IPS-18a (cell line): ENCODE data around the gene CHST6.
A peak's percentile ranks its signal among the peaks of the same experiment; 100 is the strongest.
"Not testable (repeated sequence)": the region's sequence is repeated elsewhere in the genome, so short reads cannot be mapped to it uniquely, and the experiment has no call there.

Source experiments
- H3K27ac ChIP-seq: one replicate; pipeline ENCODE4 v1.5.1; 2013; ENCODE audit warnings: low read length
- H3K27me3 ChIP-seq: one replicate; pipeline ENCODE4 v1.6.1; 2013; ENCODE audit warnings: mild to moderate bottlenecking, low read length; ENCODE audit not compliant: control insufficient read depth, insufficient read depth
- H3K36me3 ChIP-seq: one replicate; pipeline ENCODE4 v1.6.1; 2013; ENCODE audit warnings: low read depth, low read length; ENCODE audit not compliant: control insufficient read depth
- H3K4me1 ChIP-seq: one replicate; pipeline ENCODE4 v1.6.1; 2013; ENCODE audit warnings: low read depth, low read length; ENCODE audit not compliant: control insufficient read depth
- H3K4me3 ChIP-seq: one replicate; pipeline ENCODE4 v1.5.1; 2013; ENCODE audit warnings: low read length
- H3K9ac ChIP-seq: one replicate; pipeline ENCODE4 v1.6.1; 2013; ENCODE audit warnings: mild to moderate bottlenecking, low read length, moderate library complexity
- H3K9me3 ChIP-seq: one replicate; pipeline ENCODE4 v1.6.1; 2013; ENCODE audit warnings: low read depth, low read length; ENCODE audit not compliant: control insufficient read depth

Gene CHST6

DNA sequence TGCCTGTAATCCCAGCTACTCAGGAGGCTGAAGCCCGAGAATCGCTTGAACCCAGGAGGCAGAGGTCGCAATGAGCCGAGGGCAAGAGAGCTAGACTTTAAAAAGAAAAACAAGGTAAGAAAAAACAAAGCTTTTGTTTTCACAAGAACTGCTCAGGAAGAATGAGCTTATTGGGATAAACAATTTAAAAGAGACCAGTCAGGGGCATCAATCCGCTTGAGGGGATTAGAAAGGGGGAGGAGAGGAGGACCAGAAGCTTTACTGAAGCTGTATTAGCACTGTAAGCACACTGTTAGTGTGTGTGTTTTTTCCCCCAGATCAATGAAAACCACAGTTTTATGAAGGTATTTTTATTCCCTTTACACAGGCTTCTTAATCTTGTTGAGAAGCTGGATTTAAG, 39.6 kb downstream of the CHST6 start:
- H3K27ac ChIP-seq: no peak overlapping the region
- H3K27me3 ChIP-seq: no peaks in the 10 kb centered on the region
- no peak overlapping the region for H3K4me3 ChIP-seq
- H3K9me3 ChIP-seq: no peaks in the 10 kb centered on the region
- peaks cover 26% of the 10 kb centered on the region for H3K4me1 ChIP-seq
- H3K36me3 ChIP-seq: peaks cover 3% of the 10 kb centered on the region
- no peak overlapping the region for H3K9ac ChIP-seq

DNA sequence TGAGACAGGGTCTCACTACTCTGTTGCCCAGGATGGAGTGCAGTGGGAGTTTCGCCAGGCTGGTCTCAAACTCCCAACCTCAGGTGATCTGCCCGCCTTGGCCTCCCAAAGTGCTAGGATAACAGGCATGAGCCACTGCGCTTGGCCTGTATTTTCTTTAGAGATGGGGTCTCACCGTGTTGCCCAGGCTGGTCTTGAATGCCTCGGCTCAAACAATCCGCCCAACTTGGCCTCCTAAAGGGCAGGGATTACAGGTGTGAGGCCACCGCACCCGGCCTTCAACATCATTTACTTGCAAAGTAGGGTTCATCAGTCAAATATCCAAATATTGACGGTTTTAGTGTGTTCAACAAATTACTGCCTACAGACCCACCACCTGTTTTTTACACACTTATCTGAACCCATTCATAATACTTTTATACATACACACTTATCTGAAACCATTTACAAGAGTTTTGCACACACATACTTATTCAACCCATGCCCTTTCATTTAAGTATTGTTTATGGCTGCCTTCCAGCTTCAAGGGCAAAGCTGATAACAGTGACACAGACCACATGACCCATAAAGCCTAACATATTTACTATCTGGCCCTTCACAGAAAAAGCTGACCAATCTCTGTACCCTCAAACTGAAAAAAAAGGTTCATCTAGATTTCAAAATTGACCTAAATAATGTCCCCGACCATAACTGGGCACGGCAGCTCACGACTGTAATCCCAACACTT, 42.6 kb downstream of the CHST6 start:
- Histone ChIP-seq H3K9me3 (no peaks in the 10 kb centered on the region), H3K27me3 (no peaks in the 10 kb centered on the region), H3K4me3 (no peak overlapping the region), H3K36me3 (peaks cover 17% of the 10 kb centered on the region), H3K9ac (no peak overlapping the region), H3K27ac (no peak overlapping the region), H3K4me1 (peaks cover 19% of the 10 kb centered on the region)

GRCh38 chr16:75446416-75446815, 48.8 kb downstream of the CHST6 start:
- Histone ChIP-seq H3K9ac (no peak overlapping the region), H3K27me3 (no peaks in the 10 kb centered on the region), H3K27ac (no peak overlapping the region), H3K36me3 (peaks cover 21% of the 10 kb centered on the region), H3K4me3 (no peak overlapping the region), H3K9me3 (no peaks in the 10 kb centered on the region), H3K4me1 (no peaks in the 10 kb centered on the region)

GRCh38 chr16:75445298-75445697, 49.9 kb downstream of the CHST6 start:
- H3K4me3 ChIP-seq: no peak overlapping the region
- no peaks in the 10 kb centered on the region for H3K4me1 ChIP-seq
- H3K27me3 ChIP-seq: no peaks in the 10 kb centered on the region
- H3K27ac ChIP-seq: no peak overlapping the region
- H3K36me3 ChIP-seq: peaks cover 13% of the 10 kb centered on the region
- H3K9me3 ChIP-seq: no peaks in the 10 kb centered on the region
- H3K9ac ChIP-seq: no peak overlapping the region

GRCh38 chr16:75443298-75443697, 51.9 kb downstream of the CHST6 start:
- H3K9me3 ChIP-seq: no peaks in the 10 kb centered on the region
- H3K4me1 ChIP-seq: no peaks in the 10 kb centered on the region
- no peak overlapping the region for H3K4me3 ChIP-seq
- H3K36me3 ChIP-seq: peaks cover 6% of the 10 kb centered on the region
- H3K9ac ChIP-seq: no peak overlapping the region
- H3K27me3 ChIP-seq: no peaks in the 10 kb centered on the region
- H3K27ac ChIP-seq: no peak overlapping the region

- Histone ChIP-seq H3K36me3 (no peaks in the 10 kb centered on the region), H3K27ac (peak overlapping the region; percentile 60), H3K9me3 (no peaks in the 10 kb centered on the region), H3K4me1 (peaks cover 8% of the 10 kb centered on the region), H3K27me3 (no peaks in the 10 kb centered on the region), H3K4me3 (peak overlapping the region; percentile 69), H3K9ac (peak overlapping the region; percentile 78)
Measured at GRCh38 chr16:75433732-75434413, 61.4 kb downstream of the CHST6 start.

DNA sequence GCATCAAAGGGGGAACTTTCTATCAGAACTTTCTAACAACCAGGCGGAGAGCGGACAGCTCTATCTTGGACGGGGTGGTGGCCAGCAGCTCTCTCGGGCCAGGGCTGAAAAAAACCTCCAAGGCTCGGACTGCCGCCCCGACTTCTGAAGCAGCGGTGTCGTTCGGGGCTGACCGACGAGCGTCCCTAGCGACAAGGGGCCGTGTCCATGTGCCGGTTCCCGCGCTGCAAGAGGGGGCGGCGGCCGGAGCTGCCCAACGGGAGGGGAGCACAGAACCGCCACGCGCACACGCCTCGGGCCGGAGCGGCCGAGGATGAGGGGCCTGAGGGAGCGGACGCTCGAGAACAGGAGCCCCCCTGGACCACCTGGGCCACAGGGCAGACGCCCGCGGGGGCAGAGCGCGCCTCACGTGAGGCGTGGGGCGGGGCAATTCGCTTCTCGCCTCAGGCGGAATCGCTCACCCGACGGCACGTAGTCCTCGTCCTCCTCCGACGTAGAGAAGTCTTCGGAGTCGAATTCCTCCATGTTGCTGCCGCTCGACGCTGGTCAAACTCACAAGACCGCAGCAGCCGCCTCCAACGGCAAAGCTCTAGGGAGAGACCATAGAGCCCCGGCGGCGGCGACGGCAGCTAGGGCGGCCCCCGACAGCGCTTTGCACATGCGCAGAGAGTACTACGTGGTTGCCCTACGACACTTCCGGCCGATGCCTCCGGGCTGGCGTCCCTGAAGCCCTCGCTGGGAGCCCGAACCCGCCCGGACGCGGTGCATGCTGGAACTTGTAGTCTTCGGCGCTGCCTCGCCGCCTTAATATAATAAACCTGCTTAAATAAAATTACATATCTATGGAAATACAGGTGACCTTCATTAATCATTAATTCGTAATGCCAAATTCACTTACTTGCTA, 62.2 kb downstream of the CHST6 start, which contains the start of gene CFDP1:
CFDP1 (minus strand) TSS at position 676 of the 904 bp plus-strand sequence; CDS start at position 525, 151 bp downstream.
- Histone ChIP-seq H3K36me3 (no peaks in the 10 kb centered on the region), H3K9ac (peak within 1 kb of the TSS; percentile 78), H3K27me3 (no peaks in the 10 kb centered on the region), H3K4me3 (peak within 1 kb of the TSS; percentile 69), H3K9me3 (no peaks in the 10 kb centered on the region), H3K4me1 (peaks cover 8% of the 10 kb centered on the region), H3K27ac (peak within 1 kb of the TSS; percentile 74)

- H3K27ac ChIP-seq: no peak overlapping the region
- H3K4me1 ChIP-seq: peaks cover 8% of the 10 kb centered on the region
- no peak overlapping the region for H3K9ac ChIP-seq
- no peaks in the 10 kb centered on the region for H3K9me3 ChIP-seq
- H3K36me3 ChIP-seq: no peaks in the 10 kb centered on the region
- no peak overlapping the region for H3K4me3 ChIP-seq
- H3K27me3 ChIP-seq: no peaks in the 10 kb centered on the region
Measured at GRCh38 chr16:75429621-75430403, 65.4 kb downstream of the CHST6 start.

- not testable (repeated sequence) for H3K27ac ChIP-seq, H3K9ac ChIP-seq, H3K4me1 ChIP-seq, H3K4me3 ChIP-seq, H3K36me3 ChIP-seq, H3K9me3 ChIP-seq, H3K27me3 ChIP-seq
Measured at GRCh38 chr16:75426524-75426923, 68.7 kb downstream of the CHST6 start.

DNA sequence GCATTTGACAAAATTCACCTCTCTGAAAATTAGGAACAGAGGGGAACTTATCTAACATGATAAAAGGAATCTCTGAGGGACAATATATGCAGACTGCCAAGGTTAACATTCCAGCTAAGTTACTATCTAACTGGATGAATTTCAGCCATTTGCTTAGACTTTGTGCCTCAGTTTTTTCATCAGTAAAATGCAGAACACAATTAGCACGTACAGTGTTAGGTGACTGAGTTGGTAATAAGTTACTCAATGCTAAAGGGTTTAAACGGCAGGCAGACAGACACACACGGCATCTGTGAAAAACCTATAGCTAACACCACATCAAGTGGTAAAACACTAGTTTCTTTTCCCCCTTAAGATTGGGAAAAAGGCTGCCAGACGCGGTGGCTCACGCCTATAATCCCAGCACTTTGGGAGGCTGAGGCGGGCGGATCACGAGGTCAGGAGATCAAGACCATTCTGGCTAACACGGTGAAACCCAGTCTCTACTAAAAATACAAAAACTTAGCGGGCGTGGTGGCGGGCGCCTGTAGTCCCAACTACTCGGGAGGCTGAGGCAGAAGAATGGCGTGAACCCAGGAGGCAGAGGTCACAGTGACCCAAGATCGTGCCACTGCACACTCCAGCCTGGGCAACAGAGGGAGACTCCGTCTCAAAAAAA, 71.0 kb downstream of the CHST6 start:
- not testable (repeated sequence) for H3K9ac ChIP-seq, H3K9me3 ChIP-seq, H3K27me3 ChIP-seq, H3K4me3 ChIP-seq, H3K36me3 ChIP-seq, H3K27ac ChIP-seq
- H3K4me1 ChIP-seq: peaks cover 24% of the 10 kb centered on the region
